Esophagus (tissue), 2 donors: ENCODE measurements around the gene SMAD1. TPM values are rescaled to one million over a fixed set of nuclear protein-coding genes. Genes with fewer than 3 reads are reported as not detected.

Experiments used
- H3K27ac ChIP-seq, 2 donors: one replicate each; pipeline ENCODE4 v1.5.1; 2013; ENCODE audit warnings: low read depth in 2 of 2, mild to moderate bottlenecking in 2 of 2, inconsistent platforms in 1 of 2, low read length in 1 of 2, moderate library complexity in 1 of 2
- H3K27me3 ChIP-seq, 2 donors: one replicate each; pipeline ENCODE4 v1.6.1; 2013; ENCODE audit warnings: low read length in 2 of 2, control low read depth in 1 of 2, mild to moderate bottlenecking in 1 of 2; ENCODE audit not compliant: insufficient read depth in 2 of 2, control insufficient read depth in 1 of 2
- H3K36me3 ChIP-seq, 2 donors: one replicate each; pipeline ENCODE4 v1.6.1; 2013; ENCODE audit warnings: low read length in 1 of 2; ENCODE audit not compliant: control insufficient read depth in 2 of 2, insufficient read depth in 2 of 2
- H3K4me1 ChIP-seq, 2 donors: one replicate each; pipeline ENCODE4 v1.6.1; 2013; ENCODE audit warnings: low read length in 1 of 2; ENCODE audit not compliant: control insufficient read depth in 2 of 2, insufficient read depth in 2 of 2
- H3K4me3 ChIP-seq, 2 donors: one replicate each; pipeline ENCODE4 v1.5.1; 2013; ENCODE audit warnings: low read length in 2 of 2, mild to moderate bottlenecking in 2 of 2, low read depth in 1 of 2, moderate library complexity in 1 of 2
- H3K9me3 ChIP-seq, 2 donors: one replicate each; pipeline ENCODE4 v1.6.1; 2013; ENCODE audit warnings: mild to moderate bottlenecking in 2 of 2, low read depth in 1 of 2, low read length in 1 of 2, moderate library complexity in 1 of 2; ENCODE audit not compliant: control insufficient read depth in 2 of 2, insufficient read depth in 1 of 2
- WGBS, 2 donors: extraction: QIAGEN DNeasy Blood & Tissue Kit; methylation state at CpG; one replicate each; pipeline ENCODE4 v1.1.7; 2013; 5-methylcytosine and 5-hydroxymethylcytosine counted together
- polyA plus RNA-seq, 2 donors: library from polyadenylated mRNA; stranded (reverse); fragments of 200-250 nt; gene quantifications; one replicate each; pipeline ENCODE4 v1.2.3, GENCODE V29; 2013
- donor health status: healthy with polysubstance abuse.
- donor health status: Bipolar disorder and iron deficiency.

SMAD1 gene
- 1 to 10 TPM; 2.3 to 9.8 TPM for polyA plus RNA-seq

GRCh38 chr4:145481164-145481941 lies at the start of gene SMAD1:
SMAD1 (plus strand) TSS chr4:145481853; CDS start chr4:145514614, 32,761 bp downstream.
- Histone ChIP-seq H3K27ac (peak within 1 kb of the TSS; percentile 91 to 96), H3K4me1 (no peaks in the 10 kb centered on the region), H3K27me3 (no peaks in the 10 kb centered on the region), H3K4me3 (peak within 1 kb of the TSS; percentile 66 to 82), H3K9me3 (no peaks in the 10 kb centered on the region), H3K36me3 (no peaks in the 10 kb centered on the region)
- 1% methylated on average over 51 to 65 of the region's 65 CpGs for WGBS, 2 donors

GRCh38 chr4:145433684-145434083 lies 48.0 kb upstream of the SMAD1 start:
- no peak overlapping the region for H3K27ac ChIP-seq
- H3K4me1 ChIP-seq: peaks cover 0 to 2% of the 10 kb centered on the region in 2 donors
- H3K36me3 ChIP-seq: no peaks in the 10 kb centered on the region
- no peaks in the 10 kb centered on the region for H3K27me3 ChIP-seq
- H3K4me3 ChIP-seq: no peak overlapping the region
- H3K9me3 ChIP-seq: no peaks in the 10 kb centered on the region

GRCh38 chr4:145435646-145436045 lies 46.0 kb upstream of the SMAD1 start:
- H3K27me3 ChIP-seq: no peaks in the 10 kb centered on the region
- no peaks in the 10 kb centered on the region for H3K36me3 ChIP-seq
- no peaks in the 10 kb centered on the region for H3K9me3 ChIP-seq
- H3K4me3 ChIP-seq: no peak overlapping the region
- peaks cover 0 to 2% of the 10 kb centered on the region in 2 donors for H3K4me1 ChIP-seq
- no peak overlapping the region for H3K27ac ChIP-seq
- 54 to 69% methylated on average over 3 of the region's 3 CpGs for WGBS, 2 donors

GRCh38 chr4:145436114-145436513 lies 45.5 kb upstream of the SMAD1 start:
- Histone ChIP-seq H3K4me3 (no peak overlapping the region), H3K9me3 (no peaks in the 10 kb centered on the region)
- WGBS, 2 donors: 51 to 75% methylated on average over 4 of the region's 4 CpGs

GRCh38 chr4:145436796-145437195 lies 44.9 kb upstream of the SMAD1 start:
- no peak overlapping the region for H3K4me3 ChIP-seq
- H3K27me3 ChIP-seq: no peaks in the 10 kb centered on the region
- H3K4me1 ChIP-seq: peaks cover 0 to 2% of the 10 kb centered on the region in 2 donors
- H3K36me3 ChIP-seq: no peaks in the 10 kb centered on the region
- H3K9me3 ChIP-seq: no peaks in the 10 kb centered on the region
- 41% methylated on average over 2 of the region's 2 CpGs for WGBS, 2 donors
- no peak overlapping the region for H3K27ac ChIP-seq

More at GRCh38 chr4:145436114-145436513, 45.5 kb upstream of the SMAD1 start:
- Histone ChIP-seq H3K27me3 (no peaks in the 10 kb centered on the region), H3K4me1 (peaks cover 0 to 2% of the 10 kb centered on the region in 2 donors), H3K27ac (no peak overlapping the region), H3K36me3 (no peaks in the 10 kb centered on the region)

- H3K4me3 ChIP-seq: no peak overlapping the region
- H3K27ac ChIP-seq: no peak overlapping the region
- H3K4me1 ChIP-seq: peaks cover 0 to 2% of the 10 kb centered on the region in 2 donors
- WGBS, 2 donors: 53 to 71% methylated on average over 2 of the region's 2 CpGs
- H3K27me3 ChIP-seq: no peaks in the 10 kb centered on the region
- no peaks in the 10 kb centered on the region for H3K36me3 ChIP-seq
- H3K9me3 ChIP-seq: no peaks in the 10 kb centered on the region
Measured at GRCh38 chr4:145437466-145437865, 44.2 kb upstream of the SMAD1 start.

DNA sequence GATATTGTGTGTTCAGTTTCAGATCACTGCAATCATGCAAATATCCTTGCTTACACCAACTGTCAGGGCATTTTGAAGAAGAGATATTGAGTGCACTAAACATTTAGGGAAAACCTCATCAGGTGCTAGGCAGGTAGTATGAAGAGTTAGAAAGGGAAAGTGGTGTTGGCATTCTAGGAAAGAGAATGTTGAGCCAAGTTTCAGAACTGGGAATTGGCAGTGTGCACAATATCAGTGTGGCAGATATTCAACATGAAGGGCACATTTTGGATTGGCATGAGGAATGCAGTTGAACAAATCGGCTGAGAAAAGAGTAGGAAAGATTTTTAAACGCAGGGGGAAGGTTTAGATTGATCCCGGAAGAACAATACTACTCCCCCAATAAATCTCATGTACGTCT lies 43.4 kb upstream of the SMAD1 start:
- H3K4me3 ChIP-seq: no peak overlapping the region
- WGBS, 2 donors: 55 to 70% methylated on average over 4 of the region's 4 CpGs
- H3K27me3 ChIP-seq: no peaks in the 10 kb centered on the region
- H3K27ac ChIP-seq: no peak overlapping the region
- H3K9me3 ChIP-seq: no peaks in the 10 kb centered on the region
- peaks cover 0 to 2% of the 10 kb centered on the region in 2 donors for H3K4me1 ChIP-seq
- H3K36me3 ChIP-seq: no peaks in the 10 kb centered on the region

- Histone ChIP-seq H3K27ac (no peak overlapping the region), H3K4me3 (no peak overlapping the region), H3K4me1 (peaks cover 0 to 2% of the 10 kb centered on the region in 2 donors), H3K9me3 (peaks cover 0 to under 1% of the 10 kb centered on the region in 2 donors), H3K27me3 (no peaks in the 10 kb centered on the region), H3K36me3 (no peaks in the 10 kb centered on the region)
- 77 to 84% methylated on average over 5 of the region's 5 CpGs for WGBS, 2 donors
Measured at GRCh38 chr4:145440292-145441007, 41.2 kb upstream of the SMAD1 start.

DNA sequence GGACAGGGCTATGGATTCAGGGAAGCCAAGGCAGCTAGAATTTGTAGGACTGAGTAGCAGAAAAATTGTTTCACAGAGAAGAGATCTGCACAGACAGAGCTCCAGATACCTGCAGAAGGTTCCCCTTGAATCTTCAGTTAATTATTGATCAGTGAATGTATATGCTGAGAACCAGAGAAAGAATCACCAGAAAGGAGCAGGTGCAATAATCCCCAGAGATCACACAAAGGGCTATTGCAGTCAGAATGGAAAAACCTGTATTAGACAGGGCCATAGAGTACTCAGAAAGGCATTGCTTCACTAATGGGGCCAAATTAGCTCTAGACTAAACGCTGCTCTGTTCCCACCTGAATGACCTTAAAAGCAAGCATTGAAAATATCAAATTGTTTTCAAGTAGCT lies 35.5 kb upstream of the SMAD1 start:
- Histone ChIP-seq H3K9me3 (peaks cover 0 to 2% of the 10 kb centered on the region in 2 donors), H3K27ac (no peak overlapping the region), H3K27me3 (no peaks in the 10 kb centered on the region), H3K36me3 (no peaks in the 10 kb centered on the region), H3K4me1 (no peaks in the 10 kb centered on the region), H3K4me3 (no peak overlapping the region)
- 62 to 86% methylated on average over 1 of the region's 1 CpG for WGBS, 2 donors
